Stimulated activated naive CD8-positive, alpha-beta T cell treated with anti-CD3 and anti-CD28 coated beads, Interleukin-15, Interleukin-2, amounts not matched to agents 100 ng/mL and 50 ng/mL, for 24 hours (primary cell): ENCODE results near the gene TESK1.
"Not testable (repeated sequence)": the region's sequence is repeated elsewhere in the genome, so short reads cannot be mapped to it uniquely, and the experiment has no call there.

ENCODE experiments used
- H3K27ac Mint-ChIP-seq: one replicate; pipeline ENCODE4 v1.8.0; 2021; ENCODE audit warnings: mild to moderate bottlenecking, mixed read lengths
- H3K27me3 Mint-ChIP-seq: one replicate; pipeline ENCODE4 v1.8.0; 2021; ENCODE audit warnings: mixed read lengths
- H3K36me3 Mint-ChIP-seq: one replicate; pipeline ENCODE4 v1.8.0; 2021; ENCODE audit warnings: low read depth, mixed read lengths
- H3K4me1 Mint-ChIP-seq: one replicate; pipeline ENCODE4 v1.8.0; 2021; ENCODE audit warnings: low read depth, mixed read lengths
- H3K4me3 Mint-ChIP-seq: one replicate; pipeline ENCODE4 v1.8.0; 2021; ENCODE audit warnings: mild to moderate bottlenecking, mixed read lengths
- H3K9me3 Mint-ChIP-seq: one replicate; pipeline ENCODE4 v1.8.0; 2021; ENCODE audit warnings: mixed read lengths

Gene TESK1

DNA sequence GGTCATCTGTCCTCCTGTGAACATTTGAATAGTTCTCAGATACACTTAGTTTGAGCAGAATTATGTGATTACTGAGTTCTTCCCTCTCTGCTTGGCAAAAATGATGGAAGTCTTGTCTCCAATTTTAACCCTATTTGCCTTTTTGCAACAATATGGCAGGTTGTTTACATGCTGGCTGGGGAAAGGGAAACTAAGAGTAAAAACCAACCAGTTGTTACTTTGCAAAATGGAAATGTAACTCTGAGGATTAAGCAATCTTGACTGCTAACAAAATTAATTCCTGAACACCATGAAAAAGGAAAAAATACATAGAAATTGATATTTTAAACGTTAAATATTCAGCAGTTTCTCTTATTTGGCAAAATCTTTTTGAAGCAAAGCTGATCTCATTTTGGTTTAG, 34.6 kb downstream of the TESK1 start:
- H3K4me3 Mint-ChIP-seq = peak overlapping the region; percentile 71
- no peaks in the 10 kb centered on the region for H3K27me3 Mint-ChIP-seq
- H3K4me1 Mint-ChIP-seq = peaks cover 73% of the 10 kb centered on the region
- peaks cover 5% of the 10 kb centered on the region for H3K9me3 Mint-ChIP-seq
- H3K27ac Mint-ChIP-seq = peak overlapping the region; percentile 95
- H3K36me3 Mint-ChIP-seq = peaks cover 22% of the 10 kb centered on the region

- peaks cover 73% of the 10 kb centered on the region for H3K4me1 Mint-ChIP-seq
- peak overlapping the region; percentile 95 for H3K27ac Mint-ChIP-seq
- not testable (repeated sequence) for H3K9me3 Mint-ChIP-seq, H3K4me3 Mint-ChIP-seq, H3K27me3 Mint-ChIP-seq
- H3K36me3 Mint-ChIP-seq = peaks cover 24% of the 10 kb centered on the region
Observed at GRCh38 chr9:35640431-35640830, 35.4 kb downstream of the TESK1 start.

DNA sequence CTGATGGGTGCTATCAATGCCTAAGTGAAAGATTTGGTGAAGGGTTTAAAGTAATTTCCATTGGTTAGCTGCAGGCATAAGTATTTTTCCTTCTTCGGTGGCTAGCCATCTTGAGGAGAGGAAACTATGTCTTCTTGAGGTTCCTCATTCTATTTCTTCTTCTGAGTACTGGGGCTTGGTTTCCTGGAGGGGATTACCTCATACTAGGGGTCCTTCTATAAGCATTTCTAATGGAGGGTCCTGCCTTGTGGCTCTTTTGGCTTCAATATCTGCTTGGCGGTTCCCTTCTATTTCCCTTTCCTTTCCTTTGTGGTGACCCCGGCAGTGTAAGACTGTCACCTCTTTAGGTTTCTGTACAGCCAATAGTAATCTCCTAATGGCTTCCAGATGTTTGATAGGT, 36.4 kb downstream of the TESK1 start:
- H3K27ac Mint-ChIP-seq, H3K4me3 Mint-ChIP-seq, H3K9me3 Mint-ChIP-seq, H3K27me3 Mint-ChIP-seq: not testable (repeated sequence)
- Mint-ChIP-seq H3K4me1 (peaks cover 73% of the 10 kb centered on the region), H3K36me3 (peaks cover 24% of the 10 kb centered on the region)

DNA sequence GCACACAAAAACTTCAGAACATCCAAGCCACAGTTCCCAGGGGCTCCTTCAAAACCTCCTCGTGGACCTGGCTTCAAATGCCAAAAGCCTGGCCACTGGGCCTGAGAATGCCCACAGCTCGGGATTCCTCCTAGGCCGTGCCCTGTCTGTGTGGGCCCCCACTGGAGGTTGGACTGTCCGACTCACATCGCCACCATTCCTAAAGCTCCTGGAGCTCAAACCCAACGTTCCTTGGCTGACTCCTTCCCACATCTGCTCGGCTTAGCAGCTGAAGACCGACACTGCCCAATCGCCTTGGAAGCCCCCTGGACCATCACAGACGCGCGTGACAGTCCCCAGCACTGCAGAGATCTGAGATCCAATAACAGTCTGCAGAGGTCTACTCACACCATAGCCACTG, 38.0 kb downstream of the TESK1 start:
- Mint-ChIP-seq H3K4me3 (no peak overlapping the region), H3K36me3 (peaks cover 24% of the 10 kb centered on the region), H3K9me3 (peaks cover 5% of the 10 kb centered on the region), H3K27ac (no peak overlapping the region), H3K27me3 (no peaks in the 10 kb centered on the region), H3K4me1 (peaks cover 70% of the 10 kb centered on the region)

- peak overlapping the region; percentile 88 for H3K4me3 Mint-ChIP-seq
- H3K27ac Mint-ChIP-seq = peak overlapping the region; percentile 98
- peaks cover 16% of the 10 kb centered on the region for H3K36me3 Mint-ChIP-seq
- H3K27me3 Mint-ChIP-seq, H3K9me3 Mint-ChIP-seq: not testable (repeated sequence)
- H3K4me1 Mint-ChIP-seq = peaks cover 68% of the 10 kb centered on the region
Observed at GRCh38 chr9:35645736-35646135, 40.7 kb downstream of the TESK1 start.

- H3K27ac Mint-ChIP-seq = peak overlapping the region; percentile 98
- H3K4me1 Mint-ChIP-seq = peaks cover 68% of the 10 kb centered on the region
- H3K4me3 Mint-ChIP-seq = peak overlapping the region; percentile 88
- no peaks in the 10 kb centered on the region for H3K27me3 Mint-ChIP-seq
- H3K36me3 Mint-ChIP-seq = peaks cover 12% of the 10 kb centered on the region
- no peaks in the 10 kb centered on the region for H3K9me3 Mint-ChIP-seq
Observed at GRCh38 chr9:35646153-35646532, 41.1 kb downstream of the TESK1 start.

DNA sequence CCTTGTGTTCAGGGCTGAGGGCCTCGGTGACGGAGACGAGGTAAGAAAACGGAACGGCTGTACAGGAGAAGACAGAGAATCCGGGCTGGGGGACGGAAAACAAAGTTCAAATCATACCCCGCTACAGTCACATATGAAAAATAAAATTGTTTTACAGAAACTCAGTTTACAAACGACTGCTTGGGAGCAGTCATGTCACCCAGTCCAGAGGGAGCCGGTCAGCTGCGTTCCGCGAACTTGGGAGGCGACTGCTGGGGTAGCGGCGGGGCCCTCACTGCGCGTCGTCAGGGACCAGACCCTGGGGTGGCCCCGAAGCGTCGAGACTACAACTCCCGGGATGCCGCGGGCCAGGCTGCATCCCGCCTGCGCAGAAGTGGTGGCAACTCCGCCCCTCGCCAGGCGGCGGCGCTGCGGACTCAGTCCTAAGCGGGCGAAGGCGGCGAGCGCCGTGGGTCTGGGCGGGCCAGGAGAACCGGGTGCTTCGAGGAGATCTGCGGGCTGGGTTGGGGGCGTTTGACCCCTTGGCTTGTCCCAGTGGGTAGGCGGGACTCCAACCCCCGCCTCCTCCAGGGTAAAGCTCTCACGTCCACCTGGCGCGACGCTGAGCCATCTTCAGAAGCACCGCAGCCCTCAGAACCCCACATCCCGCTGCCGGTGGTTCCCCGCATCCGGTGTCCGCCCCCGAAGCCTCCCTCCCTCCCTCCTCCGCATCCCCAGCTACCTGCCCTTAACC, 41.6 kb downstream of the TESK1 start:
- H3K27ac Mint-ChIP-seq = peak overlapping the region; percentile 98
- H3K9me3 Mint-ChIP-seq = no peaks in the 10 kb centered on the region
- H3K27me3 Mint-ChIP-seq = no peaks in the 10 kb centered on the region
- H3K4me1 Mint-ChIP-seq = peaks cover 68% of the 10 kb centered on the region
- peaks cover 6% of the 10 kb centered on the region for H3K36me3 Mint-ChIP-seq
- peak overlapping the region; percentile 88 for H3K4me3 Mint-ChIP-seq

- Mint-ChIP-seq H3K4me1 (peaks cover 65% of the 10 kb centered on the region), H3K27me3 (no peaks in the 10 kb centered on the region), H3K36me3 (peaks cover 1% of the 10 kb centered on the region), H3K27ac (peak overlapping the region; percentile 92), H3K9me3 (no peaks in the 10 kb centered on the region), H3K4me3 (peak overlapping the region; percentile 86)
Observed at GRCh38 chr9:35649431-35650340, 44.6 kb downstream of the TESK1 start.

GRCh38 chr9:35650341-35651158, 45.5 kb downstream of the TESK1 start, which contains the start of gene SIT1:
TSS of gene SIT1 (minus strand) at chr9:35650931. CDS start at chr9:35650853, 78 bp downstream.
- Mint-ChIP-seq H3K9me3 (no peaks in the 10 kb centered on the region), H3K27me3 (no peaks in the 10 kb centered on the region), H3K36me3 (no peaks in the 10 kb centered on the region), H3K4me3 (peak within 1 kb of the TSS; percentile 86), H3K4me1 (peaks cover 56% of the 10 kb centered on the region), H3K27ac (peak within 1 kb of the TSS; percentile 92)

- H3K36me3 Mint-ChIP-seq = no peaks in the 10 kb centered on the region
- peak overlapping the region; percentile 86 for H3K4me3 Mint-ChIP-seq
- H3K27me3 Mint-ChIP-seq = no peaks in the 10 kb centered on the region
- peak overlapping the region; percentile 92 for H3K27ac Mint-ChIP-seq
- H3K9me3 Mint-ChIP-seq = no peaks in the 10 kb centered on the region
- H3K4me1 Mint-ChIP-seq = peaks cover 57% of the 10 kb centered on the region
Observed at GRCh38 chr9:35651956-35652828, 47.1 kb downstream of the TESK1 start.

DNA sequence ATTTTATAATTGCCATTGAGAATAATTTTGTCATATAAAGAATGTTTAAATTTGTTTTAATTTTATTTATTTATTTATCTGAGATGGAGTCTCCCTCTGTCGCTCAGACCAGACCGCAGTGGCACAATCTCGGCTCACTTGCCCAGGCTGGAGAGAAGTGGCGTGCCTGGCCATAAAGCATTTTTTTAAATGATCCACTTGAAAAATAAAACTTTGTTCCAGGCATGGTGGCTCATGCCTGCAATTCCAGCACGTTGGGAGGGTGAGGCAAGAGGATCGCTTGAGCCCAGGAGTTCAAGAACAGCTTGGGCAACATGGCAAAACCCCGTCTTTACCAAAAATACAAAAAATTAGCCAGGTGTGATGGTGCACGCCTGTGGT, 47.8 kb downstream of the TESK1 start:
- peaks cover 57% of the 10 kb centered on the region for H3K4me1 Mint-ChIP-seq
- peaks cover 2% of the 10 kb centered on the region for H3K36me3 Mint-ChIP-seq
- peaks cover 2% of the 10 kb centered on the region for H3K27me3 Mint-ChIP-seq
- no peaks in the 10 kb centered on the region for H3K9me3 Mint-ChIP-seq
- no peak overlapping the region for H3K27ac Mint-ChIP-seq
- no peak overlapping the region for H3K4me3 Mint-ChIP-seq

DNA sequence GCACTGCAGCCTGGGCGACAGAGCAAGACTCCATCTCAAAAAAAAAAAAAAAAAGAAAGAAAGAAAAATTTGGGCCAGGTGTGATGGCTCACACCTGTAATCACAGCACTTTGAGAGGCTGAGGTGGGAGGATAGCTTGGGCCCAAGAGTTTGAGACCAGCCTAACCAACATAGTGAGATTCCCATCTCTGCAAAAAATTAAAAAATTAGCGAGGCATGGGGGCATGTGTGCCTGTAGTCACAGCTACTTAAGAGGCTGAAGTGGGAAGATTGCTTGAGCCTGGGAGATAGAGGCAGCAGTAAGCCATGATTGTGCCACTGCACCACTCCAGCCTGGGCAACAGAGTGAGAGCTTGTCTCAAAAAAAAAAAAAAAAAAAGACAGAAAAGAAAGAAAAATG, 48.5 kb downstream of the TESK1 start:
- H3K4me1 Mint-ChIP-seq = peaks cover 52% of the 10 kb centered on the region
- H3K27ac Mint-ChIP-seq = no peak overlapping the region
- peaks cover 4% of the 10 kb centered on the region for H3K27me3 Mint-ChIP-seq
- H3K9me3 Mint-ChIP-seq = no peaks in the 10 kb centered on the region
- no peak overlapping the region for H3K4me3 Mint-ChIP-seq
- H3K36me3 Mint-ChIP-seq = peaks cover 4% of the 10 kb centered on the region

- Mint-ChIP-seq H3K9me3 (no peaks in the 10 kb centered on the region), H3K36me3 (peaks cover 29% of the 10 kb centered on the region), H3K27ac (peak overlapping the region; percentile 100), H3K4me3 (peak overlapping the region; percentile 87), H3K4me1 (peaks cover 57% of the 10 kb centered on the region), H3K27me3 (peaks cover 4% of the 10 kb centered on the region)
Observed at GRCh38 chr9:35656348-35656747, 51.3 kb downstream of the TESK1 start.
